Panc1 (cell line): ENCODE results near the gene TJP1. TPM values are rescaled to one million over a fixed set of nuclear protein-coding genes. Genes with fewer than 3 reads are reported as not detected.
"Not testable (repeated sequence)": the region's sequence is repeated elsewhere in the genome, so short reads cannot be mapped to it uniquely, and the experiment has no call there.

Experiments used
- ATAC-seq: fragments of 200-7000 bp; cut with Tn5 transposase; 2 replicates; pipeline ENCODE4 v1.9.1; 2020; ENCODE audit warnings: mild to moderate bottlenecking, moderate library complexity
- BruUV-seq: library from RNA; stranded (reverse); fragments of 400-500 nt; replicated peaks from 2 replicates; lab custom pipeline; 2021; lab: Mats Ljungman, UMichigan
- CTCF ChIA-PET: fragments of 300-600 bp; sonication (Branson Sonifier 250); formaldehyde crosslinking; loops from one replicate; lab custom pipeline; 2022; ENCODE audit warnings: antibody characterized with exemption; lab: Charles Lee
- POLR2A ChIA-PET: fragments of 300-600 bp; sonication (Branson Sonifier 250); formaldehyde crosslinking; loops from one replicate; lab custom pipeline; 2022; ENCODE audit warnings: antibody characterized with exemption; lab: Charles Lee
- DNase-seq: peaks from one replicate; pipeline ENCODE4 v3.0.0-alpha.2; 2010; ENCODE audit warnings: low read depth, low spot score
- H3K27ac ChIP-seq: 2 replicates; pipeline ENCODE4 v1.5.1; 2011; ENCODE audit warnings: mild to moderate bottlenecking, low read length, inconsistent platforms
- H3K27me3 ChIP-seq: fragments of 200-500 bp; sonication (Bioruptor generic); 2 replicates; pipeline ENCODE4 v1.6.0; 2014; ENCODE audit warnings: low read length, inconsistent platforms; ENCODE audit not compliant: control insufficient read depth, insufficient read depth
- H3K36me3 ChIP-seq: fragments of 200-500 bp; sonication (Bioruptor generic); 2 replicates; pipeline ENCODE4 v1.5.1; 2014; ENCODE audit warnings: inconsistent platforms, mild to moderate bottlenecking, low read length, moderate library complexity; ENCODE audit not compliant: control insufficient read depth, insufficient read depth
- H3K4me1 ChIP-seq: 2 replicates; pipeline ENCODE4 v1.5.1; 2011; ENCODE audit warnings: inconsistent platforms, mild to moderate bottlenecking, low read length, moderate library complexity; ENCODE audit not compliant: control insufficient read depth, insufficient read depth
- H3K4me3 ChIP-seq, 2 experiments: 2 replicates each; pipeline ENCODE4 v1.5.1; 2011 to 2012; ENCODE audit warnings: low read depth in 2 of 2, low read length in 2 of 2, mild to moderate bottlenecking in 2 of 2, inconsistent platforms in 1 of 2, moderate library complexity in 1 of 2
- H3K9me3 ChIP-seq: fragments of 200-500 bp; sonication (Bioruptor generic); 2 replicates; pipeline ENCODE4 v1.5.1; 2014; ENCODE audit warnings: low read depth, mild to moderate bottlenecking, inconsistent platforms, low read length, moderate library complexity; ENCODE audit not compliant: control insufficient read depth, insufficient read depth
- POLR2AphosphoS5 ChIP-seq: IDR thresholded peaks from 2 replicates; pipeline ENCODE4 v1.6.1; 2012; ENCODE audit warnings: mild to moderate bottlenecking, low read depth, low read length, moderate library complexity
- SIN3A ChIP-seq: IDR thresholded peaks from 2 replicates; pipeline ENCODE4 v1.6.1; 2012; ENCODE audit warnings: low read depth, mild to moderate bottlenecking, low read length, moderate library complexity, borderline replicate concordance; ENCODE audit not compliant: insufficient read depth
- TCF7L2 ChIP-seq: IDR thresholded peaks from 2 replicates; pipeline ENCODE4 v1.6.1; 2011; ENCODE audit warnings: mild to moderate bottlenecking, low read depth, low read length, inconsistent platforms
- in situ Hi-C: cut with HindIII; loops from 2 replicates; pipeline ENCODE4 v1.10.0; 2016; ENCODE audit warnings: low sequenced_read_pairs, low pct_unique_long_range_greater_than_20kb
- intact Hi-C: fragments of 100-400 bp; cut with micrococcal nuclease; formaldehyde crosslinking; loops from one replicate; pipeline ENCODE4 v1.10.0; 2022; ENCODE audit not compliant: unreplicated experiment
- total RNA-seq: library from RNA; stranded (reverse); gene quantifications from one replicate; pipeline ENCODE4 v1.2.1, GENCODE V29; 2021; ENCODE audit not compliant: unreplicated experiment
- TF ChIP-seq, protein P1 (sequence below), 2 experiments: IDR thresholded peaks; 2 replicates each; pipeline ENCODE4 v1.6.1; 2011 to 2012; ENCODE audit warnings: low read depth in 2 of 2, control low read depth in 1 of 2, low read length in 1 of 2, mild to moderate bottlenecking in 1 of 2, moderate library complexity in 1 of 2; ENCODE audit not compliant: insufficient read depth in 1 of 2
- TF ChIP-seq, protein P2 (sequence below): fragments of 450-650 bp; IDR thresholded peaks from 2 replicates; pipeline ENCODE4 v1.5.1; 2017; ENCODE audit warnings: mild to moderate bottlenecking

The TJP1 gene
- total RNA-seq, 1 experiment from 2014 or later, result 79.1 TPM

DNA sequence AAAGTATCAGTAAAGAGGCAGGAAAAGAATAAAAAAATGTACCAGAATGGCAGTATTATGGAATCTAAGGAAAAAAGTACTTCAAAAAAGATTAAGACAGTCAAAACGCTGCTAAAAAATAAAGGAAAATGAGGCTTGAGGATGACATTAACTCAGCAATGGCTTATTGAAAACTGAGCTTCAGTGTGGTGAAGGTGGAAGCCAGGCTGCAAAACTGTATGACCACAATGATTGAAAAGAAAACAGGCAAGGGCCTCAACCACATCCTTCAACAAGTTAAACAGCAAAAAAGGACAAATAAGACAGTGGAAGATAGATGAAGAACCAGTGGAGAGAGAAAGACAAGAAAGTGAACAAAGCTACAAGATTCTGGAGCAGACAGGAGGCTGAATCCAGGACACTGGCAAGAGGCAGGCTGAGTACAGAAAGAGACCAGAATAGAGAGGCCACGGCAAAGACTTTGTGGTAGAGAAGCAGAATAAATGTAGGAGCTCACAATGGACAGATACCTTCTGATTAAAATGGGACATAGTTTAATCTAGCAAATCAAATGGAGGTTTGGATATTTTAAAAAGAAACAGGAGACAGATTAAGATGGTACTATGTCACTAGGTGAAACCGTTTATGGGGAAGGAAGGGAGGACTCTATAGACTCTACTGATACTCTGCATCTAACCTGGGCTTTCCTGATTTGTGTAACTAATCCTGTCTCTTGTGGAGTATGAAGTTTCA lies 86.1 kb downstream of the TJP1 start:
- Histone ChIP-seq H3K4me3 (no peak overlapping the region), H3K36me3 (peaks cover 19% of the 10 kb centered on the region), H3K27me3 (no peaks in the 10 kb centered on the region), H3K27ac (no peak overlapping the region), H3K9me3 (no peaks in the 10 kb centered on the region), H3K4me1 (no peaks in the 10 kb centered on the region)
- intact Hi-C loops (loop anchor here (5.0 kb wide), 1 partner anchor 51 kb away; no protein-coding TSS in a partner anchor), in situ Hi-C loops (no loop called here)
- no peak; the same call in 1 of the 2 replicates for TF ChIP-seq TCF7L2
- TF ChIP-seq, protein P1, sequence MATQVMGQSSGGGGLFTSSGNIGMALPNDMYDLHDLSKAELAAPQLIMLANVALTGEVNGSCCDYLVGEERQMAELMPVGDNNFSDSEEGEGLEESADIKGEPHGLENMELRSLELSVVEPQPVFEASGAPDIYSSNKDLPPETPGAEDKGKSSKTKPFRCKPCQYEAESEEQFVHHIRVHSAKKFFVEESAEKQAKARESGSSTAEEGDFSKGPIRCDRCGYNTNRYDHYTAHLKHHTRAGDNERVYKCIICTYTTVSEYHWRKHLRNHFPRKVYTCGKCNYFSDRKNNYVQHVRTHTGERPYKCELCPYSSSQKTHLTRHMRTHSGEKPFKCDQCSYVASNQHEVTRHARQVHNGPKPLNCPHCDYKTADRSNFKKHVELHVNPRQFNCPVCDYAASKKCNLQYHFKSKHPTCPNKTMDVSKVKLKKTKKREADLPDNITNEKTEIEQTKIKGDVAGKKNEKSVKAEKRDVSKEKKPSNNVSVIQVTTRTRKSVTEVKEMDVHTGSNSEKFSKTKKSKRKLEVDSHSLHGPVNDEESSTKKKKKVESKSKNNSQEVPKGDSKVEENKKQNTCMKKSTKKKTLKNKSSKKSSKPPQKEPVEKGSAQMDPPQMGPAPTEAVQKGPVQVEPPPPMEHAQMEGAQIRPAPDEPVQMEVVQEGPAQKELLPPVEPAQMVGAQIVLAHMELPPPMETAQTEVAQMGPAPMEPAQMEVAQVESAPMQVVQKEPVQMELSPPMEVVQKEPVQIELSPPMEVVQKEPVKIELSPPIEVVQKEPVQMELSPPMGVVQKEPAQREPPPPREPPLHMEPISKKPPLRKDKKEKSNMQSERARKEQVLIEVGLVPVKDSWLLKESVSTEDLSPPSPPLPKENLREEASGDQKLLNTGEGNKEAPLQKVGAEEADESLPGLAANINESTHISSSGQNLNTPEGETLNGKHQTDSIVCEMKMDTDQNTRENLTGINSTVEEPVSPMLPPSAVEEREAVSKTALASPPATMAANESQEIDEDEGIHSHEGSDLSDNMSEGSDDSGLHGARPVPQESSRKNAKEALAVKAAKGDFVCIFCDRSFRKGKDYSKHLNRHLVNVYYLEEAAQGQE (IDR thresholded peaks at IDR 0.05; ENCODE audit: insufficient read depth in 1 of 2, low read depth in 2 of 2, low read length in 1 of 2), result no peak
- TF ChIP-seq, protein P2, sequence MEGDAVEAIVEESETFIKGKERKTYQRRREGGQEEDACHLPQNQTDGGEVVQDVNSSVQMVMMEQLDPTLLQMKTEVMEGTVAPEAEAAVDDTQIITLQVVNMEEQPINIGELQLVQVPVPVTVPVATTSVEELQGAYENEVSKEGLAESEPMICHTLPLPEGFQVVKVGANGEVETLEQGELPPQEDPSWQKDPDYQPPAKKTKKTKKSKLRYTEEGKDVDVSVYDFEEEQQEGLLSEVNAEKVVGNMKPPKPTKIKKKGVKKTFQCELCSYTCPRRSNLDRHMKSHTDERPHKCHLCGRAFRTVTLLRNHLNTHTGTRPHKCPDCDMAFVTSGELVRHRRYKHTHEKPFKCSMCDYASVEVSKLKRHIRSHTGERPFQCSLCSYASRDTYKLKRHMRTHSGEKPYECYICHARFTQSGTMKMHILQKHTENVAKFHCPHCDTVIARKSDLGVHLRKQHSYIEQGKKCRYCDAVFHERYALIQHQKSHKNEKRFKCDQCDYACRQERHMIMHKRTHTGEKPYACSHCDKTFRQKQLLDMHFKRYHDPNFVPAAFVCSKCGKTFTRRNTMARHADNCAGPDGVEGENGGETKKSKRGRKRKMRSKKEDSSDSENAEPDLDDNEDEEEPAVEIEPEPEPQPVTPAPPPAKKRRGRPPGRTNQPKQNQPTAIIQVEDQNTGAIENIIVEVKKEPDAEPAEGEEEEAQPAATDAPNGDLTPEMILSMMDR, result no peak
- no peak for TF ChIP-seq SIN3A
- TF ChIP-seq POLR2AphosphoS5, result no peak
- ATAC-seq (peak; percentile 34; the same call in 1 of the 2 replicates), DNase-seq (no peak)
- ChIA-PET POLR2A (no interaction called here), CTCF (no interaction called here)
- BruUV-seq, result no TSS peak

DNA sequence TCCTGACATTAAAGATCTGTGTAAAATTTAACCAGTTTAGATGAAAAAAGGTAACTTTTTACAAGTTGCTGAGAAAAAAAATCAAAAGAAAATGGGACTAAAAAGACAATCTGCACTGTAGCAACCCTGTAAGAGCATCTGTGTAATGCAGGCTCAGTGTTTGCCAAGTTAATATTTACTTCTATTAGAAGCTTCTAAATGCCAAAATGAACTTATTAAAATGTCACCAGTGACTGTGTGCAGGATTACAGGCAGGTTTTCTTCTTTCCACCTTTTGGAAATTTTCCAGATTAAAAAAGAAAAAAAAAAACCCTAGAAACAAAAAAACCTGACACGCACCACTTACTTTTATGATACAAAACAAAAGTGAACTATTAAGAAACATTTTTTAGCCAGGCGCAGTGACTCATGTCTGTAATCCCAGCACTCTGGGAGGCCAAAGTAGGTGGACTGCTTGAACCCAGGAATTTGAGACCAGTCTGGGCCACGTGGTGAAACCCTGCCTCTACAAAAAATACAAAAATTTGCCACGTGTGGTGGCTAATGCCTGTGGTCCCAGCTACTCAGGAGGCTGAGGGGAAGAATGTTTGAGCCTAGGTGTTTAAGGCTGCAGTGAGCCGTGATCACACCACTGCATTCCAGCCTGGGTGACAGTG lies 87.2 kb downstream of the TJP1 start:
- CTCF ChIA-PET, result no interaction called here
- Histone ChIP-seq H3K36me3 (peaks cover 16% of the 10 kb centered on the region), H3K27ac (no peak overlapping the region), H3K9me3 (no peaks in the 10 kb centered on the region), H3K4me1 (no peaks in the 10 kb centered on the region), H3K27me3 (no peaks in the 10 kb centered on the region), H3K4me3 (no peak overlapping the region)
- in situ Hi-C loops (no loop called here), intact Hi-C loops (loop anchor here (5.0 kb wide), 1 partner anchor 52 kb away; no protein-coding TSS in a partner anchor)
- no TSS peak for BruUV-seq
- ATAC-seq (no peak), DNase-seq (no peak)
- TF ChIP-seq POLR2AphosphoS5, result no peak
- TF ChIP-seq SIN3A, result no peak
- POLR2A ChIA-PET, result no interaction called here

DNA sequence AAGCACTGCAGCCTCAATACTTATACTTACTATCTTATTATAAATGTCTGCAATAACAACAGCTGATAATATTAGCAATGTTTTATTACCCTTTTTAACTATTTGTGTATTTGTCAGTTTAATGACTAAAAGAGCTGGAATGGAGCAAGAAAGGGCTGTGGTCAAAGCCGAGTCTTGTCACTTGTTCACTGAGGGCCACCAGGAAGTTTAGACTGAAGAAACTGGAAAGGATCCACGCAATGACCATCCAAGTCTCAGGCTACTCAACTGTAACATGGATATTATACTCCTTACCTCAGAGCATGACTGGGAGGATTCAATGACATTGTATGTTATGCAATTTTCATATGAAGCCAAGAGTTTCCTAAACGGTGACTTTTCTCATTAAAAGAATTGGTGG lies 90.4 kb downstream of the TJP1 start:
- no peak for DNase-seq
- Histone ChIP-seq H3K27me3 (no peaks in the 10 kb centered on the region), H3K27ac (no peak overlapping the region), H3K36me3 (peaks cover 14% of the 10 kb centered on the region), H3K4me3 (no peak overlapping the region), H3K4me1 (no peaks in the 10 kb centered on the region), H3K9me3 (no peaks in the 10 kb centered on the region)
- in situ Hi-C loops (no loop called here), intact Hi-C loops (no loop called here)
- no peak for ATAC-seq
- ChIA-PET POLR2A (no interaction called here), CTCF (no interaction called here)
- TF ChIP-seq POLR2AphosphoS5, result no peak
- TF ChIP-seq SIN3A, result no peak
- TF ChIP-seq, protein P2, result no peak
- no peak for TF ChIP-seq TCF7L2
- TSS peak; percentile 6 for BruUV-seq

DNA sequence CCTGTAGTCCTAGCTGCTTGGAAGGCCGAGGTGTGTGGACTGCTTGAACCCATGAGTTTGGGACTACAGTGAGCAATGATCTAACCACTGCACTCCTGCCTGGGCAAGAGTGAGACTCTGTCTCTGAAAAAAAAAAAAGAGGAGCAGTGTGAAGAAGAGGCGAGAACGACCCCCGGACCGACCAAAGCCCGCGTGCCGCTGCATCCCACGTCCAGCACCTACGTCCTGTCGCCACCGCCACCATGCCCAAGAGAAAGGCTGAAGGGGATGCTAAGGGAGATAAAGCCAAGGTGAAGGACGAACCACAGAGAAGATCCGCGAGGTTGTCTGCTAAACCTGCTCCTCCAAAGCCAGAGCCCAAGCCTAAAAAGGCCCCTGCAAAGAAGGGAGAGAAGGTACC lies 91.8 kb downstream of the TJP1 start:
- peaks cover 24% of the 10 kb centered on the region for H3K36me3 ChIP-seq
- H3K27me3 ChIP-seq, ATAC-seq, H3K9me3 ChIP-seq, intact Hi-C loops, H3K4me3 ChIP-seq, CTCF ChIA-PET, in situ Hi-C loops, H3K4me1 ChIP-seq, H3K27ac ChIP-seq, BruUV-seq, POLR2A ChIA-PET, DNase-seq: not testable (repeated sequence)
